ENCODE data around the gene AQP3. TPM values are rescaled to one million over a fixed set of nuclear protein-coding genes. Genes with fewer than 3 reads are reported as not detected.

Gene AQP3
- total and polyA plus RNA-seq, 2 experiments from 2014 or later: 97.1 to 123 TPM

DNA sequence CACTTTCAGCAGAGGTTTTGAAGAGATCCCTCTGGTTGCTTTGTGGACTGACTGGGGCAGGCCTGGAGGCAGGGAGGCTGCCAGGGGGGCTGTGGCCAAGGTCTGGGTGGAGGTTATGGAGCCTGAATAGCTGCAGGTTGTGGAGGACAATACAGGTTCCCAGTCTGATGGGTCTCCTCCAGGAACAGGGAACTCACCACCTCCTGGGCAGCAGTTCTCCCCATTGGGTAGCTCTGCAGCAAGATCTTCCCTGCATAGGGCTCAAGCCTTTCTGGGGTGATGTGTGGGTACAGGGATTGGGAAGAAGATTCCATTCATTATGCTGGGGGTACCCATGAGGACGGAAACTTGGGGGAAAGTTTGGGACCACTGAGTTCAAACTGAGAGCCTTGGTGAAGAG is 6.8 kb downstream of the AQP3 start:
- no peak for TF ChIP-seq CTCF (IDR thresholded peaks at IDR 0.05; ENCODE audit: poor library complexity)
- no peak for TF ChIP-seq EZH2 (IDR thresholded peaks at IDR 0.05; ENCODE audit: borderline replicate concordance)
- no peak for TF ChIP-seq EZH2phosphoT487 (IDR thresholded peaks at IDR 0.05; ENCODE audit: low read depth, severe bottlenecking, unreplicated experiment)
- Histone ChIP-seq H4K20me1 (ENCODE audit: insufficient read depth, poor library complexity, severe bottlenecking) (no peaks in the 10 kb centered on the region), H3K36me3 (replicated peaks; ENCODE audit: insufficient read depth, low read depth) (no peaks in the 10 kb centered on the region), H3K4me1 (ENCODE audit: insufficient read depth) (peaks cover 25% of the 10 kb centered on the region), H3K4me3 (no peak overlapping the region), H2AFZ (no peak overlapping the region), H3K79me2 (no peaks in the 10 kb centered on the region), H3K9me3 (ENCODE audit: low read depth) (no peaks in the 10 kb centered on the region), H3K9me2 (replicated peaks; ENCODE audit: insufficient read depth) (no peaks in the 10 kb centered on the region), H3K4me2 (no peak overlapping the region), H3K27ac (no peak overlapping the region), H3K27me3 (no peaks in the 10 kb centered on the region)
- DNase-seq (ENCODE audit: low spot score): no peak
- WGBS (ENCODE audit: low lambda C conversion rate, missing lambda C conversion rate): 89% methylated on average over 1 of the region's 1 CpG

- no peaks in the 10 kb centered on the region for H3K9me2 ChIP-seq (replicated peaks; ENCODE audit: insufficient read depth)
- H3K27ac ChIP-seq: no peak overlapping the region
These were observed 7.2 kb downstream of the AQP3 start for GRCh38 chr9:33440204-33440603.

DNA sequence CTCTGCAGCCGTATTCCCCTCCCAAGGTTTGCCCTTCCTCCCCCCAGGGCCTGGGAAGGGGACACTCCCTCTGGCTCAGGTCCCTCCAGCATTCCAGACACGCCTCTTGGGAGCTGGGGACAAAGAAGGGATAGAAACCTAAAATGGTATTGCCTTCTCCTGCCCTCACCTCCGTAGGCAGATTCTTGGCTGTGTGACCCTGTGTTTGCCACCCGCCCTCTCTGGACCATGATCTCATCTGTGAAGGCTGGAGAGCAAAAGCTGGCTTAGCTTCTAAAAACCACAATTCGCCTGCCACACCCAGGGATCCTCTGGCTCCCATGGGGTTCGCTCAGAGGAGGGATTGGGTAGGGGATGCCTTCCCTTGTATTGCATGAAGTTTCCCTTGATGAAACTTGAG is 7.7 kb downstream of the AQP3 start:
- Histone ChIP-seq H3K4me2 (no peak overlapping the region), H2AFZ (no peak overlapping the region), H3K9me2 (replicated peaks; ENCODE audit: insufficient read depth) (no peaks in the 10 kb centered on the region), H3K9me3 (ENCODE audit: low read depth) (no peaks in the 10 kb centered on the region), H3K27me3 (no peaks in the 10 kb centered on the region), H3K4me3 (no peak overlapping the region), H3K4me1 (ENCODE audit: insufficient read depth) (peaks cover 21% of the 10 kb centered on the region), H4K20me1 (ENCODE audit: insufficient read depth, poor library complexity, severe bottlenecking) (no peaks in the 10 kb centered on the region), H3K27ac (no peak overlapping the region), H3K36me3 (replicated peaks; ENCODE audit: insufficient read depth, low read depth) (no peaks in the 10 kb centered on the region), H3K79me2 (no peaks in the 10 kb centered on the region)
- TF ChIP-seq CTCF (IDR thresholded peaks at IDR 0.05; ENCODE audit: poor library complexity) (no peak), EZH2 (IDR thresholded peaks at IDR 0.05; ENCODE audit: borderline replicate concordance) (no peak), EZH2phosphoT487 (IDR thresholded peaks at IDR 0.05; ENCODE audit: low read depth, severe bottlenecking, unreplicated experiment) (no peak)
- no peak for DNase-seq (ENCODE audit: low spot score)
- WGBS (ENCODE audit: low lambda C conversion rate, missing lambda C conversion rate): 74% methylated on average over 6 of the region's 6 CpGs

More at GRCh38 chr9:33440204-33440603, 7.2 kb downstream of the AQP3 start:
- Histone ChIP-seq H3K4me3 (no peak overlapping the region), H2AFZ (no peak overlapping the region), H3K79me2 (no peaks in the 10 kb centered on the region), H3K4me1 (ENCODE audit: insufficient read depth) (peaks cover 21% of the 10 kb centered on the region), H4K20me1 (ENCODE audit: insufficient read depth, poor library complexity, severe bottlenecking) (no peaks in the 10 kb centered on the region), H3K4me2 (no peak overlapping the region), H3K9me3 (ENCODE audit: low read depth) (no peaks in the 10 kb centered on the region), H3K36me3 (replicated peaks; ENCODE audit: insufficient read depth, low read depth) (no peaks in the 10 kb centered on the region), H3K27me3 (no peaks in the 10 kb centered on the region)
- 95% methylated on average over 7 of the region's 7 CpGs for WGBS (ENCODE audit: low lambda C conversion rate, missing lambda C conversion rate)
- no peak for DNase-seq (ENCODE audit: low spot score)
- TF ChIP-seq EZH2phosphoT487 (IDR thresholded peaks at IDR 0.05; ENCODE audit: low read depth, severe bottlenecking, unreplicated experiment) (no peak), CTCF (IDR thresholded peaks at IDR 0.05; ENCODE audit: poor library complexity) (no peak), EZH2 (IDR thresholded peaks at IDR 0.05; ENCODE audit: borderline replicate concordance) (no peak)
